Measurements from ENCODE around the gene MAEL. TPM values are rescaled to one million over a fixed set of nuclear protein-coding genes. Genes with fewer than 3 reads are reported as not detected.

MAEL gene
- total RNA-seq: 0.20 and 0.21 TPM in 2 replicates
- long read RNA-seq: 0 reads

DNA sequence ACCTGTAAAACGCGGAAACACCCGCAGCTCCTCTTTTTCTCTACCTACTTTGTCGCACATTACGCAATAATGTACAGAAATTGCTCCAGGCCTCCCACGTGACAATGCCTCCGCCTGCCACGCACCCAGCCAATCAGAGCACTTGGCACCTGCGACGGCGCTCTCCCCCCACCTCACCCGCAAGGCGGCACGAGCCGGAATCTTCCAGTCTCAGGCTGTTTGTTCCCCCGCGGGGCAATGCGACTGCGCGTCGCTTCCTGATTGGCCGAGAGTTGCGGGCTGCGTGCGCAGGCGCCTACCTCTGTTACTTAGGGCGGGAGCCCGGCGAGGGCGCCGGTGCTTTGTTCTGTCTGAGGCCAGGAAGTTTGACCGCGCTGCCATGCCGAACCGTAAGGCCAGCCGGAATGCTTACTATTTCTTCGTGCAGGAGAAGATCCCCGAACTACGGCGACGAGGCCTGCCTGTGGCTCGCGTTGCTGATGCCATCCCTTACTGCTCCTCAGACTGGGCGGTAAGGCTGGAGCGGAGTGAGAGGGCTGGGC, at the start of gene MAEL:
Gene MAEL, plus strand, starts transcription at position 307 of the 542 bp plus-strand sequence. Its CDS starts 73 bp downstream, at position 380.
- no peak within 1 kb of the TSS for H3K27ac Mint-ChIP-seq (ENCODE audit: unreplicated experiment)
- no peak within 1 kb of the TSS for H3K4me3 Mint-ChIP-seq
- H3K27me3 Mint-ChIP-seq (ENCODE audit: low read depth): no peaks in the 10 kb centered on the region
- no peaks in the 10 kb centered on the region for H3K9me3 Mint-ChIP-seq
- TF ChIP-seq, protein P1, sequence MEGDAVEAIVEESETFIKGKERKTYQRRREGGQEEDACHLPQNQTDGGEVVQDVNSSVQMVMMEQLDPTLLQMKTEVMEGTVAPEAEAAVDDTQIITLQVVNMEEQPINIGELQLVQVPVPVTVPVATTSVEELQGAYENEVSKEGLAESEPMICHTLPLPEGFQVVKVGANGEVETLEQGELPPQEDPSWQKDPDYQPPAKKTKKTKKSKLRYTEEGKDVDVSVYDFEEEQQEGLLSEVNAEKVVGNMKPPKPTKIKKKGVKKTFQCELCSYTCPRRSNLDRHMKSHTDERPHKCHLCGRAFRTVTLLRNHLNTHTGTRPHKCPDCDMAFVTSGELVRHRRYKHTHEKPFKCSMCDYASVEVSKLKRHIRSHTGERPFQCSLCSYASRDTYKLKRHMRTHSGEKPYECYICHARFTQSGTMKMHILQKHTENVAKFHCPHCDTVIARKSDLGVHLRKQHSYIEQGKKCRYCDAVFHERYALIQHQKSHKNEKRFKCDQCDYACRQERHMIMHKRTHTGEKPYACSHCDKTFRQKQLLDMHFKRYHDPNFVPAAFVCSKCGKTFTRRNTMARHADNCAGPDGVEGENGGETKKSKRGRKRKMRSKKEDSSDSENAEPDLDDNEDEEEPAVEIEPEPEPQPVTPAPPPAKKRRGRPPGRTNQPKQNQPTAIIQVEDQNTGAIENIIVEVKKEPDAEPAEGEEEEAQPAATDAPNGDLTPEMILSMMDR (conservative IDR thresholded peaks at IDR 0.05): no peak
- no peaks in the 10 kb centered on the region for H3K4me1 Mint-ChIP-seq
- H3K36me3 Mint-ChIP-seq (ENCODE audit: low read depth): no peaks in the 10 kb centered on the region
- DNase-seq (ENCODE audit: low read depth, low spot score): no peak

GRCh38 chr1:166939741-166940375, 49.2 kb upstream of the MAEL start:
- Mint-ChIP-seq H3K4me1 (peaks cover 15% of the 10 kb centered on the region), H3K4me3 (no peak overlapping the region), H3K36me3 (ENCODE audit: low read depth) (peaks cover 3% of the 10 kb centered on the region), H3K9me3 (no peaks in the 10 kb centered on the region), H3K27ac (ENCODE audit: unreplicated experiment) (no peak overlapping the region), H3K27me3 (ENCODE audit: low read depth) (no peaks in the 10 kb centered on the region)
- TF ChIP-seq, protein P1 (conservative IDR thresholded peaks at IDR 0.05): no peak
- DNase-seq (ENCODE audit: low read depth, low spot score): no peak

DNA sequence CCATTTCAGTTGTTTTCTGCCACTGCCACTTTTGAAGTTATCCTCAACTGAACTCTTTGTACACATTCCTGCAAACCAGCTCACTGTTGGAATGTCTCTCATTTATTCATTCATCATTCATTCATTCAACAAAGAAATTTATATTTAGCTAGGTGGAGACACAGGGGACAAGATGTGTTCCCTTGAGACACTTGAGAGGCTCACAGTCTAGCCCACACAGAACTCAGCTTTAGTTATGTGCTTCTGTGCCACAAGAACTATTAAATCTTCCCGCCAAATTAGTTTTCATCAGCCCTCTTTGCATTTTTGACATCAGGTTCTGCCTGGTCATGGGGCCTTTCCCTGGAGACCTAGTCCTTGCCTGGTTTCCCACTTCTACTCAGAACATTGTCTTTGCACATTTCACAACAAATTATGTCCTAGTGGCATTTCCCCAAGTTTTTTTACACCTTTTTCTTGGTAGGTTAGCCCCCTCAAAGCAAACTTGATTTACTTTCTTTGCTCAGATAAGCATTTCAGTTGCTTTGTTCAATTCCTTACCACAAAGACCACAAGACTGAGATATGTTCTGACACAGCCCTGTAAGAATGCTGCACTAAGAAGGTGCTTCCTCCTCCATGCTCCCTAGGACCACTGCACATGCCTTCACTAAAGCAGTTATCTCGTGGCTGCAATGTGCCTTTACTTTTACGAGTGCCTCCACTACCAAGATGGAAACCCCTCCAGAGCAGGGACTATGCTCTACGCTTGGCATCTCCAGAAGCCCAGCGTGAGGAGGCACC, 44.7 kb upstream of the MAEL start:
- TF ChIP-seq, protein P1 (conservative IDR thresholded peaks at IDR 0.05): no peak
- Mint-ChIP-seq H3K27ac (ENCODE audit: unreplicated experiment) (no peak overlapping the region), H3K36me3 (ENCODE audit: low read depth) (no peaks in the 10 kb centered on the region), H3K27me3 (ENCODE audit: low read depth) (no peaks in the 10 kb centered on the region), H3K4me3 (no peak overlapping the region), H3K4me1 (peaks cover 54% of the 10 kb centered on the region), H3K9me3 (no peaks in the 10 kb centered on the region)
- no peak for DNase-seq (ENCODE audit: low read depth, low spot score)

- Mint-ChIP-seq H3K9me3 (no peaks in the 10 kb centered on the region), H3K36me3 (ENCODE audit: low read depth) (no peaks in the 10 kb centered on the region), H3K4me1 (peaks cover 85% of the 10 kb centered on the region), H3K27me3 (ENCODE audit: low read depth) (no peaks in the 10 kb centered on the region), H3K27ac (ENCODE audit: unreplicated experiment) (peak overlapping the region; percentile 92), H3K4me3 (peak overlapping the region; percentile 84)
- DNase-seq (ENCODE audit: low read depth, low spot score): peak; percentile 83
- TF ChIP-seq, protein P1 (conservative IDR thresholded peaks at IDR 0.05): no peak
These were observed 41.6 kb upstream of the MAEL start for GRCh38 chr1:166947398-166948043.

GRCh38 chr1:166948856-166949350, 40.2 kb upstream of the MAEL start:
- H3K27ac Mint-ChIP-seq (ENCODE audit: unreplicated experiment): no peak overlapping the region

More at GRCh38 chr1:166948856-166949350, 40.2 kb upstream of the MAEL start:
- DNase-seq (ENCODE audit: low read depth, low spot score): no peak
- TF ChIP-seq, protein P1 (conservative IDR thresholded peaks at IDR 0.05): no peak
- peaks cover 6% of the 10 kb centered on the region for H3K36me3 Mint-ChIP-seq (ENCODE audit: low read depth)
- peak overlapping the region; percentile 84 for H3K4me3 Mint-ChIP-seq
- no peaks in the 10 kb centered on the region for H3K9me3 Mint-ChIP-seq
- H3K4me1 Mint-ChIP-seq: peaks cover 94% of the 10 kb centered on the region
- no peaks in the 10 kb centered on the region for H3K27me3 Mint-ChIP-seq (ENCODE audit: low read depth)

All from neural crest cell (in vitro differentiated cells).